Neural cell (in vitro differentiated cells): ENCODE results near the gene DUOX1. TPM values are rescaled to one million over a fixed set of nuclear protein-coding genes. Genes with fewer than 3 reads are reported as not detected.

Source experiments
- H2AFZ ChIP-seq: fragments of 200-600, 300-800 bp; sonication (generic), shearing (Covaris generic); 2 replicates; pipeline ENCODE4 v1.6.0; 2014; ENCODE audit warnings: low read depth, mild to moderate bottlenecking, antibody characterized with exemption, low read length, moderate library complexity
- H3F3A ChIP-seq: fragments of 200-600 bp; shearing (Covaris generic); 2 replicates; pipeline ENCODE4 v1.6.1; 2016; ENCODE audit warnings: mild to moderate bottlenecking, moderate library complexity, mixed read lengths, antibody characterized with exemption, low read length; ENCODE audit not compliant: insufficient read depth, poor library complexity, severe bottlenecking
- H3K27ac ChIP-seq: fragments of 200-600, 300-800 bp; sonication (generic), shearing (Covaris generic); 2 replicates; pipeline ENCODE4 v1.5.1; 2014; ENCODE audit warnings: mild to moderate bottlenecking, low read length, moderate library complexity
- H3K27me3 ChIP-seq: fragments of 300-800, 200-600 bp; sonication (generic), shearing (Covaris generic); 2 replicates; pipeline ENCODE4 v1.6.0; 2014; ENCODE audit warnings: mild to moderate bottlenecking, low read depth, low read length, moderate library complexity; ENCODE audit not compliant: insufficient read depth
- H3K36me3 ChIP-seq: fragments of 300-800, 200-600 bp; sonication (generic), shearing (Covaris generic); 2 replicates; pipeline ENCODE4 v1.5.1; 2014; ENCODE audit warnings: mild to moderate bottlenecking, antibody characterized with exemption, low read length, moderate library complexity; ENCODE audit not compliant: insufficient read depth
- H3K4me2 ChIP-seq: fragments of 300-800, 200-600 bp; sonication (generic), shearing (Covaris generic); 2 replicates; pipeline ENCODE4 v1.6.0; 2014; ENCODE audit warnings: mild to moderate bottlenecking, low read length
- H3K4me3 ChIP-seq: fragments of 300-800, 200-600 bp; sonication (generic), shearing (Covaris generic); 2 replicates; pipeline ENCODE4 v1.5.1; 2014; ENCODE audit warnings: mild to moderate bottlenecking, low read length, moderate library complexity
- H3K79me2 ChIP-seq: fragments of 200-600 bp; shearing (Covaris generic); replicated peaks from 2 replicates; pipeline ENCODE4 v1.6.0; 2014; ENCODE audit warnings: mild to moderate bottlenecking, low read length, moderate library complexity; ENCODE audit not compliant: insufficient read depth
- H3K9ac ChIP-seq: fragments of 300-800, 200-600 bp; sonication (generic), shearing (Covaris generic); 2 replicates; pipeline ENCODE4 v1.6.1; 2016; ENCODE audit warnings: mild to moderate bottlenecking, low read length, mixed read lengths
- H3K9me2 ChIP-seq: fragments of 200-600 bp; shearing (Covaris generic); 2 replicates; pipeline ENCODE4 v1.6.1; 2016; ENCODE audit warnings: mild to moderate bottlenecking, low read length, mixed read lengths; ENCODE audit not compliant: insufficient read depth
- H3K9me3 ChIP-seq: fragments of 200-600, 300-800 bp; sonication (generic), shearing (Covaris generic); 2 replicates; pipeline ENCODE4 v1.6.1; 2016; ENCODE audit warnings: mild to moderate bottlenecking, mixed run types, low read length, moderate library complexity, mixed read lengths
- H4K20me1 ChIP-seq: fragments of 200-600 bp; shearing (Covaris generic); 2 replicates; pipeline ENCODE4 v1.6.1; 2016; ENCODE audit warnings: mild to moderate bottlenecking, mixed run types; ENCODE audit not compliant: insufficient read depth
- CTCF ChIP-seq: fragments of 450-650 bp; IDR thresholded peaks from 2 replicates; pipeline ENCODE4 v1.5.1; 2014; ENCODE audit warnings: antibody characterized with exemption, mild to moderate bottlenecking, moderate library complexity; ENCODE audit not compliant: poor library complexity, severe bottlenecking
- EP300 ChIP-seq: fragments of 450-650 bp; conservative IDR thresholded peaks from 2 replicates; pipeline ENCODE4 v1.6.1; 2014; ENCODE audit warnings: antibody characterized with exemption, mild to moderate bottlenecking, moderate library complexity; ENCODE audit not compliant: poor library complexity, severe bottlenecking
- EZH2 ChIP-seq: fragments of 200-600, 300-800 bp; shearing (Covaris generic), sonication (generic); IDR thresholded peaks from 2 replicates; pipeline ENCODE4 v1.6.1; 2014; ENCODE audit warnings: antibody characterized with exemption, low read length, borderline replicate concordance, mild to moderate bottlenecking; ENCODE audit not compliant: insufficient read depth, poor library complexity, severe bottlenecking
- MXI1 ChIP-seq: fragments of 450-650 bp; conservative IDR thresholded peaks from 2 replicates; pipeline ENCODE4 v1.6.1; 2014; ENCODE audit warnings: antibody characterized with exemption, mild to moderate bottlenecking; ENCODE audit not compliant: poor library complexity, severe bottlenecking
- POLR2AphosphoS5 ChIP-seq: IDR thresholded peaks from 2 replicates; pipeline ENCODE4 v1.6.1; 2012
- RAD21 ChIP-seq: fragments of 450-650 bp; conservative IDR thresholded peaks from 2 replicates; pipeline ENCODE4 v1.6.1; 2014; ENCODE audit warnings: antibody characterized with exemption, mild to moderate bottlenecking, moderate library complexity
- REST ChIP-seq: IDR thresholded peaks from 2 replicates; pipeline ENCODE4 v1.6.1; 2012; ENCODE audit warnings: borderline replicate concordance
- SMC3 ChIP-seq: fragments of 450-650 bp; conservative IDR thresholded peaks from 2 replicates; pipeline ENCODE4 v1.6.1; 2014; ENCODE audit warnings: antibody characterized with exemption, mild to moderate bottlenecking, moderate library complexity; ENCODE audit not compliant: poor library complexity
- TAF1 ChIP-seq: IDR thresholded peaks from 2 replicates; pipeline ENCODE4 v1.6.1; 2012; ENCODE audit warnings: low read depth
- polyA plus RNA-seq: library from polyadenylated mRNA; depleted of rRNA; stranded (reverse); fragments of >200 nt; gene quantifications from 2 replicates; pipeline ENCODE4 v1.2.3, GENCODE V29; 2014

Gene DUOX1
- polyA plus RNA-seq, 1 donor from 2014 or later, result not detected

DNA sequence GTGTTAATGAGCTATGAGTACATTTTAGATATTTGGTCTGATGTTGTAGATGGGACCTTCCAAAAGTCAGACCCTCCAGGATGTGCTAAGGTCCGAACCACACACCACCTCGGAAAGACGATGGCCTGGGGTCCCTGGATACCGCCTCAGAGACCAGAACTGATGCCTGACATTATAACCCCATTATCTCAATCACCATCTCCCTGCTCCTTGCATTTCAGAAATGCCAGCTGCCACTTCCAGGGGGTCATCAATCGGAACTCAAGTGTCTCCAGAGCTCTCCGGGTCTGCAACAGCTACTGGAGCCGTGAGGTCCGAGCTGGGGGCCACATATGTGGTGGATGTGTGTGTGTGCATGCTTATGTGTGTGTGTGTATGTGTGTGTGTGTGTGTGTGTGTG is 7.9 kb downstream of the DUOX1 start:
- Histone ChIP-seq H3F3A (no peaks in the 10 kb centered on the region), H3K27ac (no peak overlapping the region), H2AFZ (no peak overlapping the region), H3K9me2 (no peaks in the 10 kb centered on the region), H4K20me1 (no peaks in the 10 kb centered on the region), H3K79me2 (no peaks in the 10 kb centered on the region), H3K4me2 (no peak overlapping the region), H3K9ac (no peak overlapping the region), H3K36me3 (no peaks in the 10 kb centered on the region), H3K4me3 (no peak overlapping the region), H3K27me3 (peaks cover 38% of the 10 kb centered on the region), H3K9me3 (no peaks in the 10 kb centered on the region)
- TF ChIP-seq TAF1 (no peak), EP300 (no peak), CTCF (no peak), RAD21 (no peak), REST (no peak), MXI1 (no peak), POLR2AphosphoS5 (no peak), SMC3 (no peak), EZH2 (no peak)

DNA sequence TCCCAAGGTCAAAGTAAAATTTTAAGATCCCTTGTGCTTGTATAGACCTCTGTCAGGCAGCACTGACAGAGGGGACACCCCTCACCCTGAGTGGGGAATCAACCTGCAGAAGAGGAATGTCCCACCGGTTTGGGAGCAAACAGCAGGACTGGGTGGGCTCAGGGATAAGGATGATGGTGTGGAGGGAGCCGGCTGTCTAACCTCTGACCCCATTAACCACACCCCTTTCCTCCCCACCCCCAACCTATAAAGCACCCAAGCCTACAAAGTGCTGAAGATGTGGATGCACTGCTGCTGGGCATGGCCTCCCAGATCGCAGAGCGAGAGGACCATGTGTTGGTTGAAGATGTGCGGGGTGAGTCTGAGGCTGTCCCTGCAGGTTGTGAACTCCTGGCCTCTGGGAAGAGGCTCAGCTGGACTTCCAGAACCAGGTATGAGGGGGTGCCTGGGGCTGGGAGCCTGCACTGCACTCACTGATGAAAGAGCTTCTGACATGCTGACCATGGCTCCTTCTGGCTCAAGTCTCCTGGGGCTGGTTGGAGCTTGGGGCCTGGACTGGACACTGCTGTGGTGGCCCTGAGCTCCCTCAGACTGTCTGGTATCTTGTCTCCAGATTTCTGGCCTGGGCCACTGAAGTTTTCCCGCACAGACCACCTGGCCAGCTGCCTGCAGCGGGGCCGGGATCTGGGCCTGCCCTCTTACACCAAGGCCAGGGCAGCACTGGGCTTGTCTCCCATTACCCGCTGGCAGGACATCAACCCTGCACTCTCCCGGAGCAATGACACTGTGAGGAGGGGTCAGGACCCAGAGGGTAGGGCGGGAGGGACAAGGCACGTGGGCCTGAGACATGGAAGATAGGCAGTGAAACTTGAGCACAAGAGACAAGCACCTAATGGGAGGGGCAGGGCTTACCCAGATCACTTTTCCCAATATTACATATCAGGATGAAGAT is 9.3 kb downstream of the DUOX1 start:
- no peak overlapping the region for H3K27ac ChIP-seq
- no peak overlapping the region for H3K9ac ChIP-seq
- TF ChIP-seq CTCF (no peak), POLR2AphosphoS5 (no peak), EZH2 (no peak), RAD21 (no peak), SMC3 (no peak), TAF1 (no peak), MXI1 (no peak), EP300 (no peak), REST (no peak)
- H3K4me2 ChIP-seq, result no peak overlapping the region
- no peak overlapping the region for H2AFZ ChIP-seq
- no peak overlapping the region for H3K4me3 ChIP-seq
- no peaks in the 10 kb centered on the region for H3K79me2 ChIP-seq
- H3K9me3 ChIP-seq, result no peaks in the 10 kb centered on the region
- H3K27me3 ChIP-seq, result peaks cover 24% of the 10 kb centered on the region
- no peaks in the 10 kb centered on the region for H3K9me2 ChIP-seq
- no peaks in the 10 kb centered on the region for H3F3A ChIP-seq
- H3K36me3 ChIP-seq, result no peaks in the 10 kb centered on the region
- no peaks in the 10 kb centered on the region for H4K20me1 ChIP-seq
